ENCODE results near the gene DNAJC12.

DNA sequence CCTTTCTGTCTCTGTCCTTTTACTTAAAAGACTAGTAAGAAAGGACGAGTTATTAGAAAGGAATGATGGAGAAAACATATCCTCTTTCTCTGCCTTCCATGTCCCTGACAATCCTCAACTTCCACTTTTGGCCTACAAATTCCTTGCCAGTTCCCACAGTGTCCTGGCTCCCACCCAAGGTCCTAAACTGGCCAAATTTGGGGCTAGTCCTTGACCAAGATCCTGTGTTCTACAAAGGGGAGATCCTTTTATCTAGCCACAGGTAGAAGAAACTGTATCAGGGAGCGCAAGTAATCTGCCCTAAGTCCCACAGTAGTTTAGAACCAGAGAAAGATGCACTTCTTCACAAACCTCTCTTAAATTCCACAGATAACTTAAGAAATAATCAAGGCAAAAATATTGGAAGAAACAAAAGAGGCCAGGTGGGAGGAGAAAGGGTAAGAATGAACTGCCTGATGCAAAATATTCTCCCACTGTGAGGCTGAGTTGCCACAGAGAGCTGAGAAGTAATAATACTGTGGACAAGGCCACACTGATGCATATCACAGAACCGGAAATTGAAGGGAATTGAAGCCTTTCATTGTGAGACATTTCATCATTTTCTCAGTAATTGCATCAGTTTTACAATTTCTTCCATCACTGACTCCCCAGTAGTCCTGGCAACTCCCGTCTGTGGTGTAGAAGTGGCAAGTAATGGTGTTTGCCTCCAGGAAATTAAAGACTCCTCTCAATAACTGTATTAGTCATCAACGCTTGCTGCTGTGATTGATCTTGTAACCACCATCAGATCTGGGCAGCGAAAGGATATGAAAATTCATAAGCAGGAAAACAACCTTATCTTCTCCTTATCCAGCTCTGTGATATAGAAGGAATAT is 47.2 kb downstream of the DNAJC12 start:
- TF ChIP-seq, protein P1, sequence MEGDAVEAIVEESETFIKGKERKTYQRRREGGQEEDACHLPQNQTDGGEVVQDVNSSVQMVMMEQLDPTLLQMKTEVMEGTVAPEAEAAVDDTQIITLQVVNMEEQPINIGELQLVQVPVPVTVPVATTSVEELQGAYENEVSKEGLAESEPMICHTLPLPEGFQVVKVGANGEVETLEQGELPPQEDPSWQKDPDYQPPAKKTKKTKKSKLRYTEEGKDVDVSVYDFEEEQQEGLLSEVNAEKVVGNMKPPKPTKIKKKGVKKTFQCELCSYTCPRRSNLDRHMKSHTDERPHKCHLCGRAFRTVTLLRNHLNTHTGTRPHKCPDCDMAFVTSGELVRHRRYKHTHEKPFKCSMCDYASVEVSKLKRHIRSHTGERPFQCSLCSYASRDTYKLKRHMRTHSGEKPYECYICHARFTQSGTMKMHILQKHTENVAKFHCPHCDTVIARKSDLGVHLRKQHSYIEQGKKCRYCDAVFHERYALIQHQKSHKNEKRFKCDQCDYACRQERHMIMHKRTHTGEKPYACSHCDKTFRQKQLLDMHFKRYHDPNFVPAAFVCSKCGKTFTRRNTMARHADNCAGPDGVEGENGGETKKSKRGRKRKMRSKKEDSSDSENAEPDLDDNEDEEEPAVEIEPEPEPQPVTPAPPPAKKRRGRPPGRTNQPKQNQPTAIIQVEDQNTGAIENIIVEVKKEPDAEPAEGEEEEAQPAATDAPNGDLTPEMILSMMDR (IDR thresholded peaks at IDR 0.05), result no peak
- TF ChIP-seq POLR2A (IDR thresholded peaks at IDR 0.05), result no peak

Measured in uterus (tissue), 2 donors.